Mesothelial cell of epicardium (in vitro differentiated cells): ENCODE measurements around the gene EGFL8. TPM values are rescaled to one million over a fixed set of nuclear protein-coding genes. Genes with fewer than 3 reads are reported as not detected.

ENCODE experiments used
- DNase-seq, 2 experiments: peaks; one replicate each; pipeline ENCODE4 v3.0.0; 2021; ENCODE audit warnings: low spot score in 2 of 2; ENCODE audit not compliant: unreplicated experiment in 2 of 2
- H3K27ac Mint-ChIP-seq: 2 replicates; pipeline ENCODE4 v1.8.0; 2021; ENCODE audit warnings: mixed read lengths
- H3K27me3 Mint-ChIP-seq: 2 replicates; pipeline ENCODE4 v1.8.0; 2021; ENCODE audit warnings: low read depth, mixed read lengths
- H3K36me3 Mint-ChIP-seq: 2 replicates; pipeline ENCODE4 v1.8.0; 2021; ENCODE audit warnings: mixed read lengths
- H3K4me1 Mint-ChIP-seq: 2 replicates; pipeline ENCODE4 v1.8.0; 2021; ENCODE audit warnings: mixed read lengths
- H3K4me3 Mint-ChIP-seq: 2 replicates; pipeline ENCODE4 v1.8.0; 2021; ENCODE audit warnings: mild to moderate bottlenecking, moderate library complexity, mixed read lengths
- H3K9me3 Mint-ChIP-seq: 2 replicates; pipeline ENCODE4 v1.8.0; 2021; ENCODE audit warnings: mixed read lengths
- total RNA-seq: library from RNA; stranded (reverse); gene quantifications from 3 replicates; pipeline ENCODE4 v1.2.1, GENCODE V29; 2021
- TF ChIP-seq, protein P1 (sequence below): fragments of 200-600 bp; sonication (generic); IDR thresholded peaks from one replicate; pipeline ENCODE4 v1.5.0; 2021; ENCODE audit warnings: antibody characterized with exemption; ENCODE audit not compliant: unreplicated experiment

EGFL8 gene
- total RNA-seq, 1 donor from 2014 or later, result 48.3 TPM

GRCh38 chr6:32171234-32171633 is 6.8 kb downstream of the EGFL8 start:
- TF ChIP-seq, protein P1, sequence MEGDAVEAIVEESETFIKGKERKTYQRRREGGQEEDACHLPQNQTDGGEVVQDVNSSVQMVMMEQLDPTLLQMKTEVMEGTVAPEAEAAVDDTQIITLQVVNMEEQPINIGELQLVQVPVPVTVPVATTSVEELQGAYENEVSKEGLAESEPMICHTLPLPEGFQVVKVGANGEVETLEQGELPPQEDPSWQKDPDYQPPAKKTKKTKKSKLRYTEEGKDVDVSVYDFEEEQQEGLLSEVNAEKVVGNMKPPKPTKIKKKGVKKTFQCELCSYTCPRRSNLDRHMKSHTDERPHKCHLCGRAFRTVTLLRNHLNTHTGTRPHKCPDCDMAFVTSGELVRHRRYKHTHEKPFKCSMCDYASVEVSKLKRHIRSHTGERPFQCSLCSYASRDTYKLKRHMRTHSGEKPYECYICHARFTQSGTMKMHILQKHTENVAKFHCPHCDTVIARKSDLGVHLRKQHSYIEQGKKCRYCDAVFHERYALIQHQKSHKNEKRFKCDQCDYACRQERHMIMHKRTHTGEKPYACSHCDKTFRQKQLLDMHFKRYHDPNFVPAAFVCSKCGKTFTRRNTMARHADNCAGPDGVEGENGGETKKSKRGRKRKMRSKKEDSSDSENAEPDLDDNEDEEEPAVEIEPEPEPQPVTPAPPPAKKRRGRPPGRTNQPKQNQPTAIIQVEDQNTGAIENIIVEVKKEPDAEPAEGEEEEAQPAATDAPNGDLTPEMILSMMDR, result no peak
- Mint-ChIP-seq H3K27ac (no peak overlapping the region), H3K27me3 (no peaks in the 10 kb centered on the region), H3K36me3 (peaks cover 25% of the 10 kb centered on the region), H3K9me3 (no peaks in the 10 kb centered on the region), H3K4me1 (peaks cover 31% of the 10 kb centered on the region), H3K4me3 (no peak overlapping the region)
- no peak for DNase-seq

GRCh38 chr6:32173051-32173727 is 8.8 kb downstream of the EGFL8 start:
- peak overlapping the region; percentile 23 for H3K27ac Mint-ChIP-seq
- DNase-seq, result no peak
- no peaks in the 10 kb centered on the region for H3K9me3 Mint-ChIP-seq
- H3K4me1 Mint-ChIP-seq, result peaks cover 46% of the 10 kb centered on the region
- no peak overlapping the region for H3K4me3 Mint-ChIP-seq
- no peaks in the 10 kb centered on the region for H3K27me3 Mint-ChIP-seq
- peaks cover 19% of the 10 kb centered on the region for H3K36me3 Mint-ChIP-seq
- TF ChIP-seq, protein P1, result no peak

GRCh38 chr6:32174416-32174815 is 10.0 kb downstream of the EGFL8 start:
- no peaks in the 10 kb centered on the region for H3K9me3 Mint-ChIP-seq
- TF ChIP-seq, protein P1, result no peak
- peaks cover 11% of the 10 kb centered on the region for H3K36me3 Mint-ChIP-seq
- peaks cover 52% of the 10 kb centered on the region for H3K4me1 Mint-ChIP-seq
- DNase-seq, result no peak
- peak overlapping the region; percentile 23 for H3K27ac Mint-ChIP-seq
- H3K27me3 Mint-ChIP-seq, result no peaks in the 10 kb centered on the region
- H3K4me3 Mint-ChIP-seq, result peak overlapping the region; percentile 92

GRCh38 chr6:32175322-32175710 is 10.9 kb downstream of the EGFL8 start:
- TF ChIP-seq, protein P1, result no peak
- Mint-ChIP-seq H3K4me3 (peak overlapping the region; percentile 92), H3K27me3 (no peaks in the 10 kb centered on the region), H3K9me3 (no peaks in the 10 kb centered on the region), H3K4me1 (peaks cover 59% of the 10 kb centered on the region), H3K36me3 (peaks cover 7% of the 10 kb centered on the region), H3K27ac (peak overlapping the region; percentile 62)
- no peak for DNase-seq

GRCh38 chr6:32175711-32176475 is 11.5 kb downstream of the EGFL8 start, which contains the start of gene AGPAT1:
AGPAT1 (minus strand) TSS chr6:32176084; CDS start chr6:32171496, 4,588 bp downstream.
- Mint-ChIP-seq H3K4me3 (peak within 1 kb of the TSS; percentile 92), H3K36me3 (peaks cover 13% of the 10 kb centered on the region), H3K27me3 (no peaks in the 10 kb centered on the region), H3K4me1 (peaks cover 59% of the 10 kb centered on the region), H3K27ac (peak within 1 kb of the TSS; percentile 98), H3K9me3 (no peaks in the 10 kb centered on the region)
- DNase-seq, result peak; percentile 95 to 98
- TF ChIP-seq, protein P1, result no peak
